SK-N-SH treated with all-trans-retinoic acid at 6 μM for 48 hours (cell line): ENCODE measurements around the gene ATP11A.

Experiments used
- ATAC-seq: fragments of 200-7000 bp; cut with Tn5 transposase; 3 replicates; pipeline ENCODE4 v1.9.1; 2020; ENCODE audit warnings: mild to moderate bottlenecking, moderate library complexity
- ARNTL ChIP-seq: fragments of 450-650 bp; formaldehyde crosslinking; IDR thresholded peaks from 2 replicates; pipeline ENCODE4 v1.5.0; 2020; ENCODE audit warnings: low read depth, mild to moderate bottlenecking, moderate library complexity, borderline replicate concordance
- CREB5 ChIP-seq: fragments of 250-450 bp; sonication (Bioruptor Pico); IDR thresholded peaks from 2 replicates; pipeline ENCODE4 v1.5.1; 2020; ENCODE audit warnings: low read depth, mild to moderate bottlenecking, moderate library complexity
- CSDC2 ChIP-seq: fragments of 250-450 bp; sonication (Bioruptor Pico); IDR thresholded peaks from 2 replicates; pipeline ENCODE4 v1.5.0; 2020; ENCODE audit warnings: mild to moderate bottlenecking, moderate library complexity
- CSRNP3 ChIP-seq: fragments of 250-450 bp; sonication (Bioruptor Pico); IDR thresholded peaks from 2 replicates; pipeline ENCODE4 v1.5.1; 2021; ENCODE audit warnings: mild to moderate bottlenecking, moderate library complexity
- ESRRG ChIP-seq: fragments of 250-450 bp; sonication (Bioruptor Pico); IDR thresholded peaks from 2 replicates; pipeline ENCODE4 v1.6.1; 2021; ENCODE audit warnings: mild to moderate bottlenecking
- GLIS3 ChIP-seq: fragments of 250-450 bp; sonication (Bioruptor Pico); IDR thresholded peaks from 2 replicates; pipeline ENCODE4 v1.5.0; 2020; ENCODE audit warnings: mild to moderate bottlenecking, moderate library complexity
- ISL1 ChIP-seq: fragments of 250-450 bp; sonication (Bioruptor Pico); IDR thresholded peaks from 2 replicates; pipeline ENCODE4 v2.1.2; 2022; ENCODE audit warnings: mild to moderate bottlenecking, moderate library complexity
- PATZ1 ChIP-seq: fragments of 250-450 bp; sonication (Bioruptor Pico); IDR thresholded peaks from 2 replicates; pipeline ENCODE4 v1.8.0; 2020; ENCODE audit warnings: mild to moderate bottlenecking, moderate library complexity, borderline replicate concordance
- PPARA ChIP-seq: fragments of 250-450 bp; sonication (Bioruptor Pico); IDR thresholded peaks from 2 replicates; pipeline ENCODE4 v1.5.0; 2020; ENCODE audit warnings: mild to moderate bottlenecking, borderline replicate concordance
- RARB ChIP-seq: fragments of 250-450 bp; sonication (Bioruptor Pico); IDR thresholded peaks from 2 replicates; pipeline ENCODE4 v1.8.0; 2021; ENCODE audit warnings: mild to moderate bottlenecking, moderate library complexity
- SNAI2 ChIP-seq: fragments of 250-450 bp; sonication (Bioruptor Pico); IDR thresholded peaks from 2 replicates; pipeline ENCODE4 v1.5.0; 2020; ENCODE audit warnings: mild to moderate bottlenecking, moderate library complexity
- TCF4 ChIP-seq: fragments of 250-450 bp; sonication (Bioruptor Pico); IDR thresholded peaks from 2 replicates; pipeline ENCODE4 v1.8.0; 2021; ENCODE audit warnings: mild to moderate bottlenecking, moderate library complexity, borderline replicate concordance
- TOX ChIP-seq: fragments of 250-450 bp; sonication (Bioruptor Pico); IDR thresholded peaks from 2 replicates; pipeline ENCODE4 v1.8.0; 2021; ENCODE audit warnings: mild to moderate bottlenecking, moderate library complexity, borderline replicate concordance
- ZC3H10 ChIP-seq: fragments of 250-450 bp; sonication (Bioruptor Pico); IDR thresholded peaks from 2 replicates; pipeline ENCODE4 v1.5.1; 2021; ENCODE audit warnings: mild to moderate bottlenecking, moderate library complexity
- ZFP3 ChIP-seq: fragments of 250-450 bp; sonication (Bioruptor Pico); IDR thresholded peaks from 2 replicates; pipeline ENCODE4 v1.5.0; 2020; ENCODE audit warnings: mild to moderate bottlenecking, moderate library complexity
- ZFP30 ChIP-seq: fragments of 450-650 bp; formaldehyde crosslinking; IDR thresholded peaks from 2 replicates; pipeline ENCODE4 v1.5.0; 2022; ENCODE audit warnings: mild to moderate bottlenecking, moderate library complexity
- ZNF565 ChIP-seq: fragments of 450-650 bp; formaldehyde crosslinking; conservative IDR thresholded peaks from 2 replicates; pipeline ENCODE4 v1.5.0; 2020; ENCODE audit warnings: low read depth, mild to moderate bottlenecking, moderate library complexity
- ZNF8 ChIP-seq: fragments of 450-650 bp; formaldehyde crosslinking; IDR thresholded peaks from 2 replicates; pipeline ENCODE4 v1.5.0; 2020; ENCODE audit warnings: mild to moderate bottlenecking, moderate library complexity
- TF ChIP-seq, protein P1 (sequence below): fragments of 250-450 bp; sonication (Bioruptor Pico); IDR thresholded peaks from 2 replicates; pipeline ENCODE4 v1.8.0; 2021; ENCODE audit warnings: low read depth, mild to moderate bottlenecking, moderate library complexity, borderline replicate concordance
- TF ChIP-seq, protein P2 (sequence below): fragments of 250-450 bp; sonication (Bioruptor Pico); IDR thresholded peaks from 2 replicates; pipeline ENCODE4 v1.5.0; 2020; ENCODE audit warnings: mild to moderate bottlenecking, moderate library complexity

Gene ATP11A

GRCh38 chr13:112748947-112749735 is 59.3 kb downstream of the ATP11A start:
- no peak for TF ChIP-seq ZNF8 (CRISPR knock-in tag)
- no peak for TF ChIP-seq PATZ1 (CRISPR knock-in tag)
- no peak for TF ChIP-seq ISL1 (CRISPR knock-in tag)
- no peak for TF ChIP-seq CSRNP3
- no peak for TF ChIP-seq SNAI2
- no peak for TF ChIP-seq CSDC2
- TF ChIP-seq PPARA, result no peak
- no peak for TF ChIP-seq ZNF565 (CRISPR knock-in tag)
- no peak for TF ChIP-seq RARB (CRISPR knock-in tag)
- no peak for TF ChIP-seq TCF4 (CRISPR knock-in tag)
- TF ChIP-seq, protein P1, sequence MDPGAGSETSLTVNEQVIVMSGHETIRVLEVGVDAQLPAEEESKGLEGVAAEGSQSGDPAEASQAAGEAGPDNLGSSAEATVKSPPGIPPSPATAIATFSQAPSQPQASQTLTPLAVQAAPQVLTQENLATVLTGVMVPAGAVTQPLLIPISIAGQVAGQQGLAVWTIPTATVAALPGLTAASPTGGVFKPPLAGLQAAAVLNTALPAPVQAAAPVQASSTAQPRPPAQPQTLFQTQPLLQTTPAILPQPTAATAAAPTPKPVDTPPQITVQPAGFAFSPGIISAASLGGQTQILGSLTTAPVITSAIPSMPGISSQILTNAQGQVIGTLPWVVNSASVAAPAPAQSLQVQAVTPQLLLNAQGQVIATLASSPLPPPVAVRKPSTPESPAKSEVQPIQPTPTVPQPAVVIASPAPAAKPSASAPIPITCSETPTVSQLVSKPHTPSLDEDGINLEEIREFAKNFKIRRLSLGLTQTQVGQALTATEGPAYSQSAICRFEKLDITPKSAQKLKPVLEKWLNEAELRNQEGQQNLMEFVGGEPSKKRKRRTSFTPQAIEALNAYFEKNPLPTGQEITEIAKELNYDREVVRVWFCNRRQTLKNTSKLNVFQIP, result no peak
- no peak for TF ChIP-seq CREB5 (CRISPR knock-in tag)
- TF ChIP-seq ESRRG (CRISPR knock-in tag), result no peak
- no peak for TF ChIP-seq ARNTL (CRISPR knock-in tag)
- TF ChIP-seq GLIS3 (CRISPR knock-in tag), result no peak
- no peak for TF ChIP-seq ZFP3 (CRISPR knock-in tag)
- TF ChIP-seq, protein P2, sequence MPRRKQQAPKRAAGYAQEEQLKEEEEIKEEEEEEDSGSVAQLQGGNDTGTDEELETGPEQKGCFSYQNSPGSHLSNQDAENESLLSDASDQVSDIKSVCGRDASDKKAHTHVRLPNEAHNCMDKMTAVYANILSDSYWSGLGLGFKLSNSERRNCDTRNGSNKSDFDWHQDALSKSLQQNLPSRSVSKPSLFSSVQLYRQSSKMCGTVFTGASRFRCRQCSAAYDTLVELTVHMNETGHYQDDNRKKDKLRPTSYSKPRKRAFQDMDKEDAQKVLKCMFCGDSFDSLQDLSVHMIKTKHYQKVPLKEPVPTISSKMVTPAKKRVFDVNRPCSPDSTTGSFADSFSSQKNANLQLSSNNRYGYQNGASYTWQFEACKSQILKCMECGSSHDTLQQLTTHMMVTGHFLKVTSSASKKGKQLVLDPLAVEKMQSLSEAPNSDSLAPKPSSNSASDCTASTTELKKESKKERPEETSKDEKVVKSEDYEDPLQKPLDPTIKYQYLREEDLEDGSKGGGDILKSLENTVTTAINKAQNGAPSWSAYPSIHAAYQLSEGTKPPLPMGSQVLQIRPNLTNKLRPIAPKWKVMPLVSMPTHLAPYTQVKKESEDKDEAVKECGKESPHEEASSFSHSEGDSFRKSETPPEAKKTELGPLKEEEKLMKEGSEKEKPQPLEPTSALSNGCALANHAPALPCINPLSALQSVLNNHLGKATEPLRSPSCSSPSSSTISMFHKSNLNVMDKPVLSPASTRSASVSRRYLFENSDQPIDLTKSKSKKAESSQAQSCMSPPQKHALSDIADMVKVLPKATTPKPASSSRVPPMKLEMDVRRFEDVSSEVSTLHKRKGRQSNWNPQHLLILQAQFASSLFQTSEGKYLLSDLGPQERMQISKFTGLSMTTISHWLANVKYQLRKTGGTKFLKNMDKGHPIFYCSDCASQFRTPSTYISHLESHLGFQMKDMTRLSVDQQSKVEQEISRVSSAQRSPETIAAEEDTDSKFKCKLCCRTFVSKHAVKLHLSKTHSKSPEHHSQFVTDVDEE (CRISPR knock-in tag), result no peak
- TF ChIP-seq TOX, result no peak
- no peak for ATAC-seq

- no peak for ATAC-seq
- TF ChIP-seq ZFP30 (CRISPR knock-in tag) (no peak), ZC3H10 (CRISPR knock-in tag) (no peak), PATZ1 (CRISPR knock-in tag) (no peak)
- TF ChIP-seq, all 23 proteins: peak for 0
Measured at GRCh38 chr13:112750570-112750969, 60.7 kb downstream of the ATP11A start.
